Stimulated activated CD8-positive, alpha-beta memory T cell treated with anti-CD3 and anti-CD28 coated beads, Interleukin-12 subunit alpha, Interleukin-12 subunit beta, amount 100 ng/mL, for 24 hours (primary cell): ENCODE measurements around the gene KATNA1.

Source experiments
- DNase-seq: peaks from one replicate; pipeline ENCODE4 v3.0.0-alpha.2; 2020; ENCODE audit errors: extremely low read depth

The KATNA1 gene

GRCh38 chr6:149608381-149608982 is 40.0 kb downstream of the KATNA1 start:
- DNase-seq = no peak

DNA sequence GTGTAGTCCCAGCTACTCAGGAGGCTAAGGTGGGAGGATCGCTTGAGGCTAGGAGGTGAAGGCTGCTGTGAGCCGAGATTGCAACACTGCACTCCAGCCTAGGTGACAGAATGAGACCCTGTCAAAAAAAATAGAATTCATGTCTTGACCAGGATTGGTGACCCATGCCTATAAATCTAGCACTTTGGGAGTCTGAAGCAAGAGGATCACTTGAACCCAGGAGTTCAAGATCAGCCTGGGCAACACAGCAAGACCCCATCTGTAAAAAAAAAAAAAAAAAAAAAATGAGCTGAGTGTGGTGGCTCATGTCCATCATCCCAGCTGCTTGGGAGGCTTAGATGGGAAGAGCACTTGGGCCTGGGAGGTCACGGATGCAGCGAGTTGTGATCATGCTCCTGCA is 48.0 kb downstream of the KATNA1 start:
- DNase-seq = no peak

- DNase-seq = no peak
Observed at GRCh38 chr6:149593408-149593807, 55.1 kb downstream of the KATNA1 start.

DNA sequence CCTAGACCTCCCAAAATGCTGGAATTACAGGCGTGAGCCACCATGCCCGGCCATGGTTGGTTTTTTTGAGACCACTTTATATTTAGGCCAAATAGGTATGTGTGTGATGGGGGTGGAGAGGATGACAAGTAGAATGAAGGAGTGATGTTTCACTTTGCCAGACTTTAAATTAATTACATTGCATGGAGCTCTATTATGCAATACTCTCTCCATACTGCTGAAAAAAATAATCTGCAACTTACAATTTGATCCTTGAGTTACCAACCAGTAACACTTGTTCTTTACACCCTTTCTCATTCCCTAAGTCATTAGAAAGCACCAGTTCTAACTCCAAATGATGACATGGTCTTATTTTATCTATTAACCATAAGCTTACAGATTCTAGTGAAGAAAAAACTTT is 55.5 kb downstream of the KATNA1 start:
- no peak for DNase-seq

DNA sequence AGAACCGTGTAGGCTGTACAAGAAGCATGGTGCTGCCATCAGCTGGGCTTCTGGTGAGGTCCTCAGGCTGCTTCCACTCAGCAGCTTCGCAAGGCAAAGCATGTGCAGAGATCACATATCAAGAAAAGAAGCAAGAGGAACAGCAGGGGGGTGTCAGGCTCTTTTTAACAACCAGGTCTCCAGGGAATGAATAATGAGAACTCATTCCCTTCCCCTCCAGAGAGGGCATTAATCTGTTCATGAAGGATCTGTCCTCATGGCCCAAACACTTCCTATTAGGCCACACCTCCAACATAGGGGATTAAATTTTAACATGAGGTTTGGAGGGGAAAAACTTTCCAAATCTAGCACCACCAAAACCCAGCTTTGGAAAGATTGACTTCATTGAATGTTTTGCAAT is 62.4 kb downstream of the KATNA1 start:
- DNase-seq = no peak

GRCh38 chr6:149581349-149581748 is 67.2 kb downstream of the KATNA1 start:
- no peak for DNase-seq

GRCh38 chr6:149580880-149581279 is 67.6 kb downstream of the KATNA1 start:
- no peak for DNase-seq

DNA sequence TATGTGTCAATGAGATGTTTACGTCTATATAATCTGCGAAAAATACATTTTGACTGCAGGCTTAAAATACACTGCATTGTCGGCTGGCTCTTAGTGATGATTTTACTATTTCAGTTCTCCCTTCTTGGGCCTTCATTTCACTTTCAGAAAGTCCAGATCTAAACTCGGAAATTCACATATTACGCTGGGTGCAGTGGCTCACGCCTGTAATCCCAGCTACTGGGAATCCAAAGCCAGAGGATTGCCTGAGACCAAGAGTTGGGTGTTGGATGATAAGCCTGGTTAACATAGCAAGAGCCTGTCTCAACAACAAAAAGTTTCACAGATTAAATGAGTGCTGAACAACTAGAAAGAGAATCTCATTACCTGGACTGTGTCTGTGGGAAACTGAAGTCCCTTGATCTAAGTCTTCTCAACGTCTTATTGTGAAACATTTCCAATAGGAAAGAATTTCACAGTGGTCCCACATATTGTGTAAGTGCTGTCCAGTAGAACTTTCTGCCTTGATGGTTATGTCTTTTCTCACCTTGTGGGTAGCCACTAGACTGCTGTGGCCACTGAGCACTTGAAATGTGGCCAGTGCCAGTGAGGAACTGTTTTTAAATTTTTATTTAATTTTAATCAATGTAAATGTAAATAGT is 80.4 kb downstream of the KATNA1 start:
- DNase-seq = no peak

GRCh38 chr6:149567194-149567586 is 81.3 kb downstream of the KATNA1 start:
- DNase-seq = no peak

DNA sequence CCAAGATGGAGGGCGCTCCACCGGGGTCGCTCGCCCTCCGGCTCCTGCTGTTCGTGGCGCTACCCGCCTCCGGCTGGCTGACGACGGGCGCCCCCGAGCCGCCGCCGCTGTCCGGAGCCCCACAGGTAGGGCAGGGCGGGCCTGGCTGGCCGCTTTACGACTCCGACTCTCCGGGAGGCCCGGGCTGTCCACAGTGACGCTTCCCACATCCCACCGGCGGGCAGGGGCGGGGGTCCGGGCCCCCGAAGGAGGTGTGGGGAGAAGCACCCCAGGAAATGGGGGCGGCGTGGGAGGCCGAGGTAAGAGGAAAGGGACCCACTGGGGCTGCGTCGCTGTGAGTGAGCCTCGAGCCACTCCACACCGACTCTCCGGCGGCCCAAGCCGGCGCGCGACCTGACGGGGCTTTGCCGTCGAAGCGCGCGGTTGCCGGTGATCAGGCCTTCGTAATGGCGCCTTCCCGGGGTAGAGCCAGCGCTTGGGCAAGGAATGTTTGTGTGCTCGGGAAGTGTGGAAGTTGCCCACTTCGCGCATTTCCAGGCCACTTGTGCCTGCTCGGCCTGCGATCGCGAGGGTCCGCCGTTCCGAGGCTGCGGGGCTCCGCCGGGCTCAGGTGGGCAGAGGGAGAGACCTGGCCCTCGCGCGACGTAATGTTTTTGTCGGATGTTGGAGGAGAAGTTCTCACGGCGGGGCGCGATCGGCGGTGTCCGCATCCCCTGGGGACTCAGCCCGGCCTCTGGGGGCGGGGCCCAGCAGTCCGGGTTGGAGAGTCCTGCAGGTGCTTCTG is 81.9 kb downstream of the KATNA1 start:
- no peak for DNase-seq

GRCh38 chr6:149565527-149566409 is 82.7 kb downstream of the KATNA1 start, which contains the start of gene GINM1:
Gene GINM1 (plus strand): TSS chr6:149566375. CDS start chr6:149566415, 40 bp downstream.
- peak; percentile 87 for DNase-seq

GRCh38 chr6:149563928-149564325 is 84.6 kb downstream of the KATNA1 start:
- DNase-seq = no peak

GRCh38 chr6:149563203-149563927 is 85.1 kb downstream of the KATNA1 start:
- no peak for DNase-seq

- DNase-seq = no peak
Observed at GRCh38 chr6:149560736-149561135, 87.8 kb downstream of the KATNA1 start.

DNA sequence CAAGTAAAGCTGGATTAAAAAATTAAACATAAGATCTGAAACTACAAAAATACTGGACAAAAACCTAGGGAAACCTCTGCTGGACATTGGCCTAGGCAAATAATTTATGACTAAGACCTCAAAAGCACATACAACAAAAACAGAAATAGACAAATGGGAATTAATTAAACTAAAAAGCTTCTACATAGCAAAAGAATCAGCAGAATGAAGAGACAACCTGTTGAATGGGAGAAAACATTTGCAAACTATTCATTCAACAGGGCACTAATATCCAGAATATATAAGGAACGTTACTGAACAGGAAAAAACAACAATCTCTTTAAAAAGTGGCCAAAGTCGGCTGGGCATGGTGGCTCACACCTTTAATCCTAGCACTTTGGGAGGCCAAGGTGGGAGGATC is 89.1 kb downstream of the KATNA1 start:
- DNase-seq = no peak

DNA sequence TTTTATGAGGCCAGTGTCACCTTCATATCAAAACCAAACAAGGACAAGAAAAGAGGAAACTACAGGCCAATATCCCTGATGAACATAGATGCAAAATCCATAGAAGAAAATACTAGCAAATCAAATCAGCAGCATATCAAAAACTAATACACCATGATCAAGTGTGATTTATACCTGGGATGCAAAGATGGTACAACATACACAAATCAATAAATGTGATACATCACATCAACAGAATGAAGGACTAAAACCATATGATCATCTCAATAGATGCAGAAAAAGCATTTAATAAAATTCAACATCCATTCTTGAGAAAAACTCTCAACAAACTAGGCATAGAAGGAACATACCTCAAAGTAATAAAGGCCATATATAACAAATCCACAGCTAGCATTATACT is 90.5 kb downstream of the KATNA1 start:
- no peak for DNase-seq

- no peak for DNase-seq
Observed at GRCh38 chr6:149551920-149552319, 96.6 kb downstream of the KATNA1 start.

- DNase-seq = peak; percentile 96
Observed at GRCh38 chr6:149545754-149546471, 102.6 kb downstream of the KATNA1 start, which contains the start of gene PPIL4. Gene PPIL4 (minus strand): TSS chr6:149546043. CDS start chr6:149546005, 38 bp downstream.

- no peak for DNase-seq
Observed at GRCh38 chr6:149545258-149545753, 103.2 kb downstream of the KATNA1 start.
